Hematopoietic multipotent progenitor cell (in vitro differentiated cells): ENCODE measurements around the gene MYO15A. TPM values are rescaled to one million over a fixed set of nuclear protein-coding genes. Genes with fewer than 3 reads are reported as not detected.
A peak's percentile ranks its signal among the peaks of the same experiment; 100 is the strongest.

ENCODE experiments used
- DNase-seq, 3 donors: peaks; one replicate each; pipeline ENCODE4 v3.0.0-alpha.2; 2011 to 2015; ENCODE audit warnings: low read depth in 2 of 3, low spot score in 2 of 3
- total RNA-seq: library from RNA; depleted of rRNA; stranded (reverse); fragments of >200 nt; gene quantifications from one replicate; pipeline ENCODE4 v1.2.3, GENCODE V29; 2012

The MYO15A gene
- total RNA-seq, 1 donor: 1.6 TPM

DNA sequence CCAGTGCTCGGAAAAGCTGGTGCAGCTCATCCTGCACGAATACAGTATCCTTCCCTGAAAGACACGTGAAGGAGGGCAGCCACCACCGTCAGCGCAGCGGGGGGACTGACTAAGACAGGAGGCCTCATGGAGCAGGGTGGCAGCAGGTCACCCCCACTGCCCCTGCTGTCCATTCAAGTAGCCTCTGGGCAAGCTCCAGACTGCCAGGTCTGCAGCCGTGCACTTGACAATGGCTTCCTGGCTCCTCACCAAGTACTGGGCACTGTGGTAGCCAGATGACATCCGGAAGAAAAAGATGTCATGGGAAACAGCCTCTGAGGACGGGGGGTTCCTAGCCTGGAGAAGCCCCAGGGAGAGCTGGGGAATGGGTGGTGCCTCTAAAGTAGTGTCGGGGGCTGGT, 7.9 kb upstream of the MYO15A start:
- DNase-seq: no peak

DNA sequence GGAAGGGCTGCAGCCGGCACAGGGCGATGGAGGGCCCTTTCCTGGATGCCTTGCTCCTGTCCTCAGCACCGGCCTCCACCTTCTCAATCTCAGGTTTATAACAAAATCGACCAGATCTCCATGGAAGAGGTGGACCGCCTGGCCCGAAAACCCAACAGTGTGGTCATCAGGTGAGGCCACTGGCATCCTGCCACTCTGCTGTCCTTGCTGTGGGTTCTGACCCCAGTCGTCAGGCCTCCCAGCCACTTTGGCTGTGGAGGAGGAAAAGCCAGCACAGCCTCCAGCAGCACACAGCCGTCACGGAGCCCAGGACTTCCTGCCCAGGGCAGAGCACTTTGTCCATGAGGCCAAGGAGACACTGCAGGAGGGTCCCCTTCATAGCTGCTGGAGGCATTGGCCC, 6.7 kb upstream of the MYO15A start:
- DNase-seq: no peak

DNA sequence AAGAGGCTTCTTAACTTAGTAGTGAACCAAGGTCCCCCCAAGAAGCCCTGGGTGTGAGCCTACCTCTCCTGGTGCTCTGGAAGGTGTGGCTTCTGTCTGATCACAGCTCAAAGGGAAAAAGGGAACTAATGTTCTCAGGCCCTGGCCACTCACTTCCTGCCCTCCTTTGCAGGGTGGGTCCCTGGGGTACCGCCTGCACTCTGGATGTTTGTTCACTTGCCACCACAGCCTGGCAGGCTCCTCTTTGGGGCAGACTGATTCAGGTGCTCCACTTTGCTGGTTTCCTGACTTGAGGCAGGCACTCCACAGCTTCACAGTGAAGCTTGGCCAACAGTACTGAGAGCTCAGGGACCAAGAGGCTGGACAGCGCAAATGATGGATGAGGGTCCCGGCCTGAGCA, 5.9 kb upstream of the MYO15A start:
- peak in 2 of 3 donors; percentile 59 to 79 for DNase-seq

DNA sequence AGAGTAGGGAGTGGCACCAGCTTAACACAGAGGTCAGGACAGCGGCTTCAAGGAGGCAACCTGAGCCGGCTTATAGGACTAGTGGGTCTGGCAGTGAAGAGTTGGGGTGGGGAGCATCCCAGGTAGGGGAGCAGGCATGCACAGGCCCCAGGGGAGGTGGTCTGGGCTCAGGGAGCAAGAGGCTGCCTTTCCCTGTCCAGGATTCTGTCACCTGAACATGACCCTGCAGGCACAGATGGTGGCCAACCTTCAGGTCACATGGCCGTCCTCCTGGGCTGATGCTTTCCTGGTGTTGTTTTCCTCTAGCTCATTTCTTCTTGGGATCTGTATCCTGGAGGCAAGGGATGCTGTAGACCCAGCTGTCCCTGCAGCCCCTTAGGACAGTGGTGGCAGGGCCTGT, 3.5 kb upstream of the MYO15A start:
- no peak for DNase-seq

DNA sequence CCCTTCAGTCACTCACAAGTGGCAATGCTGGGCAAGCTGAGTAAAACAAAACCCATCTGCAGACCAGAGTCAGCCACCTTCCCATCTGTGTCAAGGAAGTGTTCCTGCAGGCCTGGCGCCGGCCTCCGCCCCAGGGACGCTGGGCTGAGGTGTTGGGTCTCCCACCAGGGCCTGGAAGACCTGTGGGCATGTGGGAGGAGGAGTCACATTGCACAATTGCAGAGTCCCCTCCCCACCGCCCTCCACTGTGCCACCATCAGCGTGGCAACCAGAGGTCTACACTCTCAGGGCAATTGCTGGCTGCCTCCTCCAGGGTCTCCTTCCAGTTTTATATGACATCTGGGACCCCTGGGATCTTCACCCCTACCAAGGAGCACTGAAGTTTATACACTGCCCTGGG, 3.0 kb upstream of the MYO15A start:
- DNase-seq: no peak

DNA sequence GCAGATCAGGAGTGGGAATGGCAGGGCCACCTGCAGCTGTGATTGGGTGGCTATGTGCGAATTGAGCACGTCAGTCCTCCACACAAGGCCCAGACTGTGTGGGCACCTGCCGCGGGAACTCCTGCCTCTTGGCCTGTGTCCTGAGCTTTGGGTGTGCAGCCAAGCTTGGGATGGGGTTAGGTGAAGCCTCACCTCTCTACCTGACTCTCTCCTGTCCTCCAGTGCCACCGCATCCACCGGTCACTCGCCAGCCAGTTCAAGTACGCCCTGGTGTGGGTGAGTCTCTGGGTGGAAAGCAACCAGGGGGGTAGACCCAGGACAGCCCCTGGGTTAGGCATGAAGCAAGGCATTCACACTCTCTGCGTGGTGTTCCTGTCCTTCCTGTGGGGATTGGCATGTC, 2.3 kb upstream of the MYO15A start:
- DNase-seq: no peak

DNA sequence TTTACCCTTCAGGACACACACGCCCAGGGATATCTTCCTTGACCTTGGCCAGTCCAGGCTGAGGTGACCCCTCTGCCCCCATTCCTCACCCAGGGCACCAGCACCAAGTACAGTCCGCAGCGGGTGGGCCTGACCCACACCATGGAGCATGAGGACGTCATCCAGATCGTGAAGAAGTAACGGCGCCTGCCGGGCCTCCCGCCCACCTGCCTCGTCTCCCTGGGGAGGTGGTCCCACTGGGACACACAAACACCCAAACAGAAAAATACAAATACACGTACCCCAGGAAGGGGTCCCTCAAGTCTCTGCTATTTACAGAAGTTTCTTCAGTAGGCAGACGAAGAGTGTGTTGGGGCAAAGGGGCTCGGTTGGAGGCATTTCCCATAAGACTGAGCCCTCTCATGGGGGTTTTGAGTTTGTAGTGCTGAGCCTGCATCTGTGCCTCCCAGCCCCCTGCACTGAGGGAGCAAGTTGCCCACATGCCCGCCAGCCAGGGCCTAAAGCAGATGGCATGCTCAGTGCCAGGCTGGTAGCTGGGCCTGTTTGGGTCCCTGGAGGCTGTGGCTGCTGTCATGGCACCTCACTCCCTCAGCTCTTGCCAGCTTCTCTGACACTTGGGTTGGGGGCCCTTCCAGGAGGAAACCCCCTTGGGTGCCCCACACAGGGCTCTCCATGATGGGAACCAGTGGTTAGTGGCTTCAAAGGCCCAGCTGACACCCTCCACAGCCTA, 1.3 kb upstream of the MYO15A start:
- no peak for DNase-seq

DNA sequence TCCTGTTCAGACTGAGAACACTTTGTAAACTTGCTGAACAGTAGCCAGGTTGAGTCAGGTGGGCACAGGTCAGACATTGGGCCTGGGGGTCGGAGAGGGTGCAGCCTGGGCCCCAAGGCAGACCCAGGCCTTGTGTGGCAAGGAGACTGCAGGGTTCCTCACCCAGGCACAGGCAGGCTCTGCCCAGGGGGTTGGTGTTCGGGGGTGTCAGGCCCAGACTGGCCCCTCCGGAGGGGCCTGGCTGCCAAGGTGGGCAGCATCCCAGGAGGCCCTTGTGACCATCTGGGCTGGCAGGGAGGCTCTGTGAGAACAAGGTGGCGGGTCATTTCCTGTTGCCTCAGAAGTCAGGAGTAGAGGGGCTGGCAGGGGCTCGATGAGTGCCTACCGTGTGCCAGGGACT, 585 bp upstream of the MYO15A start:
- DNase-seq: no peak

GRCh38 chr17:18109935-18110485, 1.5 kb downstream of the MYO15A start:
- no peak for DNase-seq

GRCh38 chr17:18110636-18111145, 2.1 kb downstream of the MYO15A start:
- no peak for DNase-seq

DNA sequence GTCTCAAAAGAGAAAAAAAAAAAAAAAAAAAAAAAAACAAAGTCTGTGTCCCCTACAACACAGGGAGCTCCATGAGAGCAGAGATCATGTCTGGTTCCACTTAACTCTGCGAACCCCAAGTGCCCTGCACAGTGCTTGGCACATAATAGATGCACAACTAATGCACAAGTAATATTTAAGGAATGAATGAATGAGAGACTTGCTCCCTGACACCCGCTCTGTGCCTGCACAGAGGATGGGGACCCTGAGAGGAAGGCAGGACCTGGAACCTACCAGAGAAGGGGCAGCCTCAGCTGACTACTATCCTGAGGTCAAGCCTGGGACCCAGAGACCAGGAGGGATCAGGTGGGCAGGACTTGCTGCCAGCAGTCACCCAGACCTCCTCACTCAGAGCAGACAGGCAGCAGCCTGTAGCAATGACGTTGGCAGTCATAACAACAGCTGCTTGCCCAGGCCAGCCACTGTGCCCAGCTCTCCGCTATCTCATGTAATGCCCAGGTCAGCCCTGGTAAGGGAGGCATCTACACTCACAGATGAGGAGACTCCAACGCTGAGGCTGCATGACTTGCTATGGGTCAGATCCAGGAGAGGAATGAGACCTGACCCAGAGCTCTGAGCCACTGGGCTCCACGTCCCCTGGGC, 2.9 kb downstream of the MYO15A start:
- no peak for DNase-seq

- DNase-seq: no peak
These were observed 7.0 kb downstream of the MYO15A start for GRCh38 chr17:18115517-18115916.

- DNase-seq: no peak
These were observed 7.5 kb downstream of the MYO15A start for GRCh38 chr17:18116078-18116477.

DNA sequence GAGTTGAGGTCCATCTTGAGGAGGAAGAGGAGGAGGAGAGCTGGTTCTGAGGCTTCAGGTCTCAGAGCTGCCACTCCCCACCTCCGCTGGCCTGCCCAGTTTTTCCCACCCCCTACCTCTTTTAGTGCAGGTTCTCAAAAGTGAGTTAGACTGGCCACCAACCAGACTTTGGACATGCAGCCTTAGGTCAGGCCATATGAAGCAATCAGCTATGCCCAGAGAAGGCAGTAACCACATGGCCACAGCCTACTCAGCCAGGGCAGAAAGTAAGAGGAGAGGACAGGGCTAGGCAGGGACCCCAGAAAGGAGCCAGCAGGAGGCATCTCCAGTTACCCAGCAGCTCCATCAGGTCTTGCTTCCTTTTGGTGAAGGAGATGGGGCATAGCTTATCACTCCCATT, 9.0 kb downstream of the MYO15A start:
- no peak for DNase-seq

DNA sequence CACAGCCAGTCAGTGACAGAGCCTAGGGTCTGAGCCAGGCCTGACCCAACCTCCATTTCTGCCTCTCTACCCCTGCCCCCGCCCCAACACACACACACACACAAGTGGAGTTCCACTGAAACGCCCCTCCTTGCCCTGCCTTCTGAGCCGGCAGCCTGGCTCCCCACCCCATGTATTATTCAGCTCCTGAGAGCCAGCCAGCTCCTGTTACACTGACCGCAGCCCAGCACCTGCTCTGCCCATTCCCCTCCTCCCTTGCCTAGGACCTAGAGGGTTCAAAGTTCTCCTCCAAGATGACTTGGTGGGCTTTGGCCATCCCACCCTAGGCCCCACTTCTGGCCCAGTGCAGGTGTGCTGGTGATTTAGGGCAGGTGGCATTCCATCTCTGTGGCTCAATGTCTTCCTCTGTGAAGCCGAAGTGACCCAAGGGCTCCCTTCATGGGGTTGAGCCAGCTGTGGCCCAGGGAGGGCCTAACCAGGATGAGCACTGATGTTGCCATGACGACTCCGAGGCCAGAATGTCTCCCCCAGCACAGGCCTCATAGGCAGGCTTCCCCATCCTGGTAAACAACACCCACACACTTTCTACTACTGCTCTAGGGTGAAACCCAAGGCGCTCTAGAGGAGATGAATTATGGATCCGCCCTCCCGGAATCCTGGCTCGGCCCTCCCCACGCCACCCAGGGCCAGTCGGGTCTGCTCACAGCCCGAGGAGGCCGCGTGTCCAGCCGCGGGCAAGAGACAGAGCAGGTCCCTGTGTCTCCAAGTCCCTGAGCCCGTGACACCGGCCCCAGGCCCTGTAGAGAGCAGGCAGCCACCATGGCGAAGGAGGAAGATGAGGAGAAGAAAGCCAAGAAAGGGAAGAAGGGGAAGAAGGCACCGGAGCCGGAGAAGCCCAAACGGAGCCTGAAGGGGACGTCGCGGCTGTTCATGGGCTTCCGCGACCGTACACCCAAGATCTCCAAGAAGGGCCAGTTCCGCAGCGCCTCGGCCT, 9.7 kb downstream of the MYO15A start:
- DNase-seq: no peak

GRCh38 chr17:18119166-18119745, 10.7 kb downstream of the MYO15A start:
- no peak for DNase-seq

DNA sequence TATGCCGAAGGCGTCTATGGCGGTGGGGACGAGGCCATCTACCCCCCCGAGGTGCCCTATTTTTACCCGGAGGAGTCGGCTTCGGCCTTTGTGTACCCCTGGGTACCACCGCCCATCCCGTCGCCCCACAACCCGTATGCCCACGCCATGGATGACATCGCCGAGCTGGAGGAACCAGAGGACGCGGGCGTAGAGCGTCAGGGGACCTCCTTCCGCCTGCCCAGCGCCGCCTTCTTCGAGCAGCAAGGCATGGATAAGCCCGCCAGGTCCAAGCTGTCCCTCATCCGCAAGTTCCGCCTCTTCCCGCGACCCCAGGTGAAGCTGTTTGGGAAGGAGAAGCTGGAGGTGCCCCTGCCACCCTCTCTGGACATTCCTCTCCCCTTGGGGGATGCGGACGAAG, 11.4 kb downstream of the MYO15A start:
- DNase-seq: no peak

GRCh38 chr17:18120461-18121017, 12.0 kb downstream of the MYO15A start:
- no peak for DNase-seq

- DNase-seq: no peak
These were observed 12.8 kb downstream of the MYO15A start for GRCh38 chr17:18121144-18121910.
